Measurements from ENCODE around the gene FAM13A.

The FAM13A gene

DNA sequence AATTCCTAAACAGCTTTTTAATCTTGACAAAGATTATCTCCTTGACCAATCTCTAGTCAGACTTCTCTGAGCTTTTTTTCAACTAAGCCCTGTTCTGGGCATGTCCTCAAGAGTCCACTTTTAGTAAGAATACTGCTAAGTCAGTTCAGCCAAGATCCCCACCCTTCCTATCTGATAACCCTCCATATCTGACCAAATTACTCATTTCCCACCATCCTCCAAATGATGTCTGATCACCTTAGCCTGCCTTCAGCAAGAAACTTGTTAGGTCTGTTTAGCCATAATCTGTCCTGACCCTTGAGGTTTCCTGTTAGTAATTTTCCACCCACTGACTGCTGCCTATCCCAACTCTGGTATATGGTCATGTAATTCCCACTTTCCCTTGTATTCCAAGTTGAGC lies 65.2 kb downstream of the FAM13A start:
- Histone ChIP-seq H3K4me1 (ENCODE audit: control insufficient read depth in 5 of 5, insufficient read depth in 5 of 5, low read length in 5 of 5) (peaks cover 0 to 18% (median 11%) of the 10 kb centered on the region in 5 donors), H3K9ac (ENCODE audit: low read length in 5 of 5) (no peak overlapping the region), H3K27me3 (ENCODE audit: control insufficient read depth in 5 of 5, insufficient read depth in 4 of 5, low read length in 5 of 5) (no peaks in the 10 kb centered on the region), H3K36me3 (ENCODE audit: control insufficient read depth in 5 of 5, insufficient read depth in 5 of 5, low read length in 5 of 5) (no peaks in the 10 kb centered on the region), H3K9me3 (ENCODE audit: control insufficient read depth in 5 of 5, low read length in 5 of 5) (no peaks in the 10 kb centered on the region), H3K27ac (ENCODE audit: low read depth, low read length) (no peak overlapping the region), H3K4me3 (ENCODE audit: low read depth in 1 of 5, low read length in 5 of 5) (no peak overlapping the region)

DNA sequence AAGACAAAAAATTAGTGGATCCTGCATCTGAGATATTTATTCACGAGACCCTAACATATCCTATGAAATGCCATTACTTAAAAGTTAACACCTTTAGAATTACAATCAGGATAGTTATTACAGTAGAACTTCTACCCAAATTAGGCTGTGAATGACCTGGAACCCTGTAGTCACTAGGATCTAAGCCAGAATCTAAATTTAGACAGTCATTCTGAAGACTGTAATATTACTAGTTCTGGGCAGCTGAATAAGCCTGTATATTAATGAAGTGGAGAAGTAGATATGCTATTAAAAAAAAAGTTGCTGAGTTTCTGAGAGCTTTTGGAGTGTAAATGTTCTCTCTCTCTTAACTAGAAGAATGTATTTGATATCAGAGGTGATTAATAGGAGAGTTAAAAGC lies 67.0 kb downstream of the FAM13A start:
- Histone ChIP-seq H3K27me3 (ENCODE audit: control insufficient read depth in 5 of 5, insufficient read depth in 4 of 5, low read length in 5 of 5) (no peaks in the 10 kb centered on the region), H3K27ac (ENCODE audit: low read depth, low read length) (peak overlapping the region; percentile 67), H3K4me3 (ENCODE audit: low read depth in 1 of 5, low read length in 5 of 5) (no peak overlapping the region), H3K36me3 (ENCODE audit: control insufficient read depth in 5 of 5, insufficient read depth in 5 of 5, low read length in 5 of 5) (no peaks in the 10 kb centered on the region), H3K9ac (ENCODE audit: low read length in 5 of 5) (peak overlapping the region in 3 of 5 donors; percentile 38 to 66 (median 51)), H3K9me3 (ENCODE audit: control insufficient read depth in 5 of 5, low read length in 5 of 5) (no peaks in the 10 kb centered on the region), H3K4me1 (ENCODE audit: control insufficient read depth in 5 of 5, insufficient read depth in 5 of 5, low read length in 5 of 5) (peaks cover 0 to 26% (median 11%) of the 10 kb centered on the region in 5 donors)

DNA sequence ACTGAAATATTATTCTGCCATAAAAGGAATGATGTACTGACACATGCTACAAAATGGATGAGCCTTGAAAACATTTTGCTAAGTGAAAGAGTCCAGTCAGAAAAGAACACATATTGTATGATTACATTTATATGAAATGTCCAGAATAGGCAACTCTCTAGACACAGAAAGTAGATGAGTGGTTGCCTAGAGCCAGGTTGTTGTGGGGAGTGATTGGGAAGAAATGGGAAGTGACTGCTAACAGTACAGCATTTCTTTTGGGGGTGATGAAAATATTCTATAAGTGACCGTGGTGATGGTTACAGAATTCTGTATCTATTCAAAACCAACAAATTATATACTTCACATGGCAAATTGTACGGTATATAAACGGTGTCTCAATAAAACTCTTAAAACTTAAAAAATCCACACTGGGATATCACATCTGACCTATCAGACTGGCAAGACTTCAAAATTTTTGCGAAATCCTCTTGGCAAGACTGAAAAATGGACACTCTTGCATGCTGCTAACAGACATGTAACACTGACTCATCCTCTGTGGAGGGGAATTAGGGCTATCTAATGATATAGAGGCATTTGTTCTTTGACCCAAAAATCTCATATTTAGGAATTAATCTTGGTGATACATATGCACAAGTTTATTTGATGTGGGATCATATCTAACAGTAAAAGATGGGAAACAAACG lies 71.8 kb downstream of the FAM13A start:
- H3K27me3 ChIP-seq (ENCODE audit: control insufficient read depth in 5 of 5, insufficient read depth in 4 of 5, low read length in 5 of 5) = no peaks in the 10 kb centered on the region
- peaks cover 0 to 22% (median 7%) of the 10 kb centered on the region in 5 donors for H3K4me1 ChIP-seq (ENCODE audit: control insufficient read depth in 5 of 5, insufficient read depth in 5 of 5, low read length in 5 of 5)
- H3K9me3 ChIP-seq (ENCODE audit: control insufficient read depth in 5 of 5, low read length in 5 of 5) = no peaks in the 10 kb centered on the region
- no peak overlapping the region for H3K9ac ChIP-seq (ENCODE audit: low read length in 5 of 5)
- H3K36me3 ChIP-seq (ENCODE audit: control insufficient read depth in 5 of 5, insufficient read depth in 5 of 5, low read length in 5 of 5) = no peaks in the 10 kb centered on the region
- peak overlapping the region; percentile 17 for H3K27ac ChIP-seq (ENCODE audit: low read depth, low read length)
- H3K4me3 ChIP-seq (ENCODE audit: low read depth in 1 of 5, low read length in 5 of 5) = no peak overlapping the region

DNA sequence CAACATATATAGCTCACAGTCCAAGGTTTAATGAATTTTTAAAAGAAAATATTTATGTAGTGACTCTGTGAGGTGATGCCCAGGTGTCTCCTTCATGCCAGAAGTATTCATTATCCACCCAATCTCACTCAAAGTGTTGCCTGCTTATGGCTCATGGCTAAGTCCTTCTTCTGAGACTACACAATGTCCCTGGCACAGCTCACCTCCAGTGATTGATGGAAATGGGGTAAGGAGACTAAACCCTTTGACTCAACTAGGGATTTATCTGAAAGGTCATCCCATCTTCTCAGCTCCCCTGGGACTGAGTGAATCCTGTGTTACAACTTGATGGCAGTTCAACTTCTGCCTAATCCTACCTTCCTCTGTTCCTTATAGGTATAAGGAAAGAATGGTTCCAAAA lies 74.2 kb downstream of the FAM13A start:
- Histone ChIP-seq H3K27me3 (ENCODE audit: control insufficient read depth in 5 of 5, insufficient read depth in 4 of 5, low read length in 5 of 5) (no peaks in the 10 kb centered on the region), H3K36me3 (ENCODE audit: control insufficient read depth in 5 of 5, insufficient read depth in 5 of 5, low read length in 5 of 5) (no peaks in the 10 kb centered on the region), H3K9ac (ENCODE audit: low read length in 5 of 5) (no peak overlapping the region), H3K4me3 (ENCODE audit: low read depth in 1 of 5, low read length in 5 of 5) (no peak overlapping the region), H3K4me1 (ENCODE audit: control insufficient read depth in 5 of 5, insufficient read depth in 5 of 5, low read length in 5 of 5) (peaks cover 0 to 14% (median 0%) of the 10 kb centered on the region in 5 donors), H3K9me3 (ENCODE audit: control insufficient read depth in 5 of 5, low read length in 5 of 5) (no peaks in the 10 kb centered on the region), H3K27ac (ENCODE audit: low read depth, low read length) (no peak overlapping the region)

DNA sequence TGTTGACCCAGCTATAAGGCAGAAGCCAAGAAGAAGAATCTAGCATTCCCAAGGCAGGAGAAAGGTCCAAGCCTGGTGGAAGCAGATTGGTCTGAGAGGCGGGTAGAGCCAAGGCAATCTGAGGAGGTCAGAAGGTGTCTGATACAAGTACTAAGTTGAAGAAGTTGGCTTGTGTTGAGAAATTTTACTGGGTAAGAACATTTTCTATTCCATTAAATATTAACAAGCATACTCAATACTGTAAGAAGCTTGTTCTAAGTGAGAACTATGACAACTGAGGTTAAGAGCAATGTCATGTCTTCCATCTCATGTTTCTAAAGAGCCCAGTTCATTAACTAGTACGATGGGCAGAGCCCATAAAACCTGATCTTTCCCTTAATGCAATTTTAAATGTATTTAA lies 75.0 kb downstream of the FAM13A start:
- Histone ChIP-seq H3K4me1 (ENCODE audit: control insufficient read depth in 5 of 5, insufficient read depth in 5 of 5, low read length in 5 of 5) (peaks cover 0 to 14% (median 0%) of the 10 kb centered on the region in 5 donors), H3K36me3 (ENCODE audit: control insufficient read depth in 5 of 5, insufficient read depth in 5 of 5, low read length in 5 of 5) (no peaks in the 10 kb centered on the region), H3K27ac (ENCODE audit: low read depth, low read length) (no peak overlapping the region), H3K9ac (ENCODE audit: low read length in 5 of 5) (no peak overlapping the region), H3K27me3 (ENCODE audit: control insufficient read depth in 5 of 5, insufficient read depth in 4 of 5, low read length in 5 of 5) (no peaks in the 10 kb centered on the region), H3K4me3 (ENCODE audit: low read depth in 1 of 5, low read length in 5 of 5) (no peak overlapping the region), H3K9me3 (ENCODE audit: control insufficient read depth in 5 of 5, low read length in 5 of 5) (no peaks in the 10 kb centered on the region)

DNA sequence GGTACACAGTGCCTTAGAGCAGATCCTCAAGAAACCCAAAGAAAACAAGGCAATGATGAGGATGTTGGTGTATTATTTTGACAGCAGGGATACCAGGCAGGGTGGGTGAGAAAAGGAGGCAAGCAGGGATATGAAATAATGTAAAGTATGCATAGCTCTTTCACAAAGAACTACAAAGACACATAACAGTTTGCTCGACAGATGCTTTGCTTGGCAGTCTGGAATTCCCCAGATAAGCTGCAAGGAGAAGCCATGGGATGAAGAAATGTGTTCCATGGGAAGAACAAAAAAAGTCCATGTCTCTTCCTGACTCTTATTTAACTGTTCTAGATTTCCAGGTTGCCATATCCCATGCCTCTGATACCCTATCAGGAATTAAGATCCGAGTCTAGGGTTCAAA lies 75.4 kb downstream of the FAM13A start:
- Histone ChIP-seq H3K9me3 (ENCODE audit: control insufficient read depth in 5 of 5, low read length in 5 of 5) (no peaks in the 10 kb centered on the region), H3K4me1 (ENCODE audit: control insufficient read depth in 5 of 5, insufficient read depth in 5 of 5, low read length in 5 of 5) (peaks cover 0 to 16% (median 0%) of the 10 kb centered on the region in 5 donors), H3K36me3 (ENCODE audit: control insufficient read depth in 5 of 5, insufficient read depth in 5 of 5, low read length in 5 of 5) (no peaks in the 10 kb centered on the region), H3K4me3 (ENCODE audit: low read depth in 1 of 5, low read length in 5 of 5) (no peak overlapping the region), H3K27ac (ENCODE audit: low read depth, low read length) (no peak overlapping the region), H3K27me3 (ENCODE audit: control insufficient read depth in 5 of 5, insufficient read depth in 4 of 5, low read length in 5 of 5) (no peaks in the 10 kb centered on the region), H3K9ac (ENCODE audit: low read length in 5 of 5) (no peak overlapping the region)

DNA sequence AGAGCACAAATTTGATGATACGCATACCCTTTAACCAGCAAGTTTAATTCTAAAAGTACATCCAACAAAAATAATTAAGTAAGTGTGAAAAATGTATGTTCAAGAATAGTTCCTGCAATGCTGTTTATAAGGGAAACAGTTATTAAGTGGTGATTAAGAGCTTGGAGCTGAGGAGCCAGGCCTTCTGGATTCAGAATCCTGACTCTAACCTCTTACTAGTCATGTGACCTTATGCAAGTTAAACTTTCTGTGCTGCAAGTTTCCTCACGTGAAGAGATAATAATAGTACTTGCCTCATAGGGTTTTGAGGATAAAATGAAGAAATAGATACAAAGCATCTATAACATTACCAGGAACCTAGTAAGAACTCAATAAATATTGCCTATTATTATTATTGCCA lies 77.7 kb downstream of the FAM13A start:
- Histone ChIP-seq H3K27me3 (ENCODE audit: control insufficient read depth in 5 of 5, insufficient read depth in 4 of 5, low read length in 5 of 5) (no peaks in the 10 kb centered on the region), H3K27ac (ENCODE audit: low read depth, low read length) (no peak overlapping the region), H3K36me3 (ENCODE audit: control insufficient read depth in 5 of 5, insufficient read depth in 5 of 5, low read length in 5 of 5) (no peaks in the 10 kb centered on the region), H3K9me3 (ENCODE audit: control insufficient read depth in 5 of 5, low read length in 5 of 5) (no peaks in the 10 kb centered on the region), H3K4me1 (ENCODE audit: control insufficient read depth in 5 of 5, insufficient read depth in 5 of 5, low read length in 5 of 5) (peaks cover 0 to 13% (median 7%) of the 10 kb centered on the region in 5 donors), H3K4me3 (ENCODE audit: low read depth in 1 of 5, low read length in 5 of 5) (no peak overlapping the region), H3K9ac (ENCODE audit: low read length in 5 of 5) (no peak overlapping the region)

DNA sequence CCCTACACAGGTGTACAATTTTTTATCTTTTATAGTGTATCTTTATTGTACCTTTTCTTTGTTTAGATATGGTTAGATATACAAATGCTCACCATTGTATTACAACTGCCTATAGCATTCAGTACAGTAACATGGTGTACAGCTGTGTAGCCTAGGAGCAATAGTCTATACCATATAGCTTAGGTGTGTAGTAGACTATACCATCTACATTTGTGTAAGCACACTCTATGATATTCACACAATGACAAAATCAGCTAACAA lies 80.3 kb downstream of the FAM13A start:
- H3K9ac ChIP-seq (ENCODE audit: low read length in 5 of 5) = no peak overlapping the region
- H3K4me3 ChIP-seq (ENCODE audit: low read depth in 1 of 5, low read length in 5 of 5) = no peak overlapping the region
- peaks cover 0 to 3% (median 0%) of the 10 kb centered on the region in 5 donors for H3K9me3 ChIP-seq (ENCODE audit: control insufficient read depth in 5 of 5, low read length in 5 of 5)
- no peak overlapping the region for H3K27ac ChIP-seq (ENCODE audit: low read depth, low read length)
- peaks cover 0 to 13% (median 7%) of the 10 kb centered on the region in 5 donors for H3K4me1 ChIP-seq (ENCODE audit: control insufficient read depth in 5 of 5, insufficient read depth in 5 of 5, low read length in 5 of 5)
- no peaks in the 10 kb centered on the region for H3K27me3 ChIP-seq (ENCODE audit: control insufficient read depth in 5 of 5, insufficient read depth in 4 of 5, low read length in 5 of 5)
- no peaks in the 10 kb centered on the region for H3K36me3 ChIP-seq (ENCODE audit: control insufficient read depth in 5 of 5, insufficient read depth in 5 of 5, low read length in 5 of 5)

DNA sequence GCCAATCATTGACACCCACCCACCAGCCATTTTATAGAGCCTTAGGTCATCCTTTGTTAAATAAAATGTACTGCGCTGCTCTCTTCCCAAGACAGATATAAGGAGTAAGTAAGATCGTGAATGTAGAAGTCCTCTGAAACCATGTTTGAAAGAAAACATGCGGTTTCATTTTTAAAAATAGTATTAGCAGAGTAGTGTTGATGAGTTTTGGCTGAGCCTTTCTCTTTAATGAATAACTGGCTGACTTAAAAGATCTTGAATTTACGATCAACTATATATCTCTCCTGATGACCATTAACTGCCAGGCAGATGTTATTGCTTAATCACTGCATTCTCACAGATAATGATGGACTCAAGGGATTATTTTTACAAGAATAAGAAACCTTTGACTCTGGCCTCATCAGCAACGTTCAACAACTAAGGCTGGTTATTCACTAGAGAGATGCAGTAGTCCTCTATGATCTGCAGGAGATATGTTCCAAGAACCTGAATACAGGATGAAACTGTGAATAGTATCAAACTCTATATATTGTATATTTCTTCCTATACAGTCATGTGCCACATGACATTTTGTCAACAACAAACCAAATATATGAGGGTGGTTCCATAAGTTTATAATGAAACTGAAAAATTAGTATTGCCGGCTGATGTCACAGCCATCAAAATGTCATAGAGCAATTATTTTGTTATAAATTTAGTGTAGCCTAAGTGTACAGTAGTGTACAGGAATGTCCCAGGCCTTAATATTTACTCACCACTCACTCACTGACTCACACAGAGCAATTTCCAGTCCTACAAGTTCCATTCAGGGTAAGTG lies 80.8 kb downstream of the FAM13A start:
- Histone ChIP-seq H3K27ac (ENCODE audit: low read depth, low read length) (no peak overlapping the region), H3K4me3 (ENCODE audit: low read depth in 1 of 5, low read length in 5 of 5) (peak overlapping the region in 1 of 5 donors; percentile 40), H3K27me3 (ENCODE audit: control insufficient read depth in 5 of 5, insufficient read depth in 4 of 5, low read length in 5 of 5) (no peaks in the 10 kb centered on the region), H3K36me3 (ENCODE audit: control insufficient read depth in 5 of 5, insufficient read depth in 5 of 5, low read length in 5 of 5) (no peaks in the 10 kb centered on the region), H3K4me1 (ENCODE audit: control insufficient read depth in 5 of 5, insufficient read depth in 5 of 5, low read length in 5 of 5) (peaks cover 0 to 9% (median 7%) of the 10 kb centered on the region in 5 donors), H3K9ac (ENCODE audit: low read length in 5 of 5) (no peak overlapping the region), H3K9me3 (ENCODE audit: control insufficient read depth in 5 of 5, low read length in 5 of 5) (peaks cover 0 to 3% (median 0%) of the 10 kb centered on the region in 5 donors)

DNA sequence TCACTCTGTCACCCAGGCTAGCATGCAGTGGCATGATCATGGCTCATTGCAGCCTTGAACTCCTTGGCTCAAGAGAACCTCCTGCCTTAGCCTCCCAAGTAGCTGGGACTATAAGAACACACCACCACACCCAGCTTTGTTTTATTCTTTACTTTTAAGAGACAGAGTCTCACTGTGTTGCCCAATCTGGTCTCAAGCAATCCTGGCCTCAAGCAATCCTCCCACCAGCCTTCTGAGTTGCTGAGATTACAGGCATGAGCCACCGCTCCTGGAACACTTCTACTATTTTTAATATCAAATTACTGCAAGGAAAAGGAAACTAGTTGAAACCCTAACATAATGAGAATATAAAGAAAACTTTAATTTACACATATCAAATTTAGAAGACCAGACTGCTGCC lies 85.4 kb downstream of the FAM13A start:
- Histone ChIP-seq H3K27me3 (ENCODE audit: control insufficient read depth in 5 of 5, insufficient read depth in 4 of 5, low read length in 5 of 5) (no peaks in the 10 kb centered on the region), H3K9ac (ENCODE audit: low read length in 5 of 5) (no peak overlapping the region), H3K9me3 (ENCODE audit: control insufficient read depth in 5 of 5, low read length in 5 of 5) (peaks cover 0 to 3% (median 0%) of the 10 kb centered on the region in 5 donors), H3K4me3 (ENCODE audit: low read depth in 1 of 5, low read length in 5 of 5) (no peak overlapping the region), H3K27ac (ENCODE audit: low read depth, low read length) (no peak overlapping the region), H3K36me3 (ENCODE audit: control insufficient read depth in 5 of 5, insufficient read depth in 5 of 5, low read length in 5 of 5) (no peaks in the 10 kb centered on the region), H3K4me1 (ENCODE audit: control insufficient read depth in 5 of 5, insufficient read depth in 5 of 5, low read length in 5 of 5) (peaks cover 0 to 18% (median 17%) of the 10 kb centered on the region in 5 donors)
